Common myeloid progenitor, CD34-positive (primary cell): ENCODE data around the gene CACNA1D.

Experiments
- CTCF ChIA-PET: fragments of 350-600 bp; sonication (Branson Sonifier 250); formaldehyde crosslinking; loops from one replicate; lab custom pipeline; 2021; ENCODE audit warnings: antibody characterized with exemption; lab: Charles Lee
- POLR2A ChIA-PET: fragments of 350-600 bp; sonication (Branson Sonifier 250); formaldehyde crosslinking; loops from one replicate; lab custom pipeline; 2021; ENCODE audit warnings: antibody characterized with exemption; lab: Charles Lee
- DNase-seq, 3 donors: peaks; one replicate each; pipeline versions ENCODE4 v3.0.0 to v3.0.0-alpha.2; 2013
- H3K27ac ChIP-seq, 2 experiments: 1 replicate in 1 of 2; 2 replicates in 1 of 2; pipeline ENCODE4 v1.7.0; 2013; ENCODE audit warnings: inconsistent platforms in 2 of 2, low read length in 2 of 2, mild to moderate bottlenecking in 2 of 2, low read depth in 1 of 2, moderate library complexity in 1 of 2; ENCODE audit not compliant: severe bottlenecking in 2 of 2, insufficient read depth in 1 of 2, poor library complexity in 1 of 2
- H3K27me3 ChIP-seq, 5 experiments: replicated peaks in 2 of 5; 1 replicate in 3 of 5; 2 replicates in 2 of 5; pipeline versions ENCODE4 v1.6.1 to v1.7.0; 2013; ENCODE audit warnings: low read length in 4 of 5, mild to moderate bottlenecking in 2 of 5, moderate library complexity in 2 of 5, inconsistent platforms in 1 of 5; ENCODE audit not compliant: insufficient read depth in 5 of 5, control insufficient read depth in 4 of 5
- H3K36me3 ChIP-seq, 4 experiments: 1 replicate in 2 of 4; 2 replicates in 2 of 4; pipeline versions ENCODE4 v1.6.1 to v1.7.0; 2013; ENCODE audit warnings: low read length in 3 of 4, control low read depth in 1 of 4, mild to moderate bottlenecking in 1 of 4; ENCODE audit not compliant: control insufficient read depth in 4 of 4, insufficient read depth in 4 of 4
- H3K4me1 ChIP-seq, 4 experiments: 1 replicate in 3 of 4; 2 replicates in 1 of 4; pipeline versions ENCODE4 v1.6.1 to v1.7.1; 2013; ENCODE audit warnings: low read length in 3 of 4, mild to moderate bottlenecking in 3 of 4, control low read depth in 1 of 4, inconsistent platforms in 1 of 4, moderate library complexity in 1 of 4; ENCODE audit not compliant: control insufficient read depth in 4 of 4, insufficient read depth in 4 of 4; ENCODE audit errors: control extremely low read depth in 1 of 4
- H3K4me3 ChIP-seq, 7 experiments: 1 replicate in 4 of 7; 2 replicates in 3 of 7; pipeline versions ENCODE4 v1.5.1 to v1.7.0; 2013; ENCODE audit warnings: mild to moderate bottlenecking in 7 of 7, low read length in 6 of 7, moderate library complexity in 6 of 7, inconsistent platforms in 2 of 7, low read depth in 2 of 7, control low read depth in 1 of 7; ENCODE audit not compliant: insufficient read depth in 4 of 7, control insufficient read depth in 1 of 7; ENCODE audit errors: extremely low read depth in 1 of 7
- H3K9me3 ChIP-seq, 5 experiments: 1 replicate in 4 of 5; 2 replicates in 1 of 5; pipeline versions ENCODE4 v1.6.1 to v1.7.1; 2013; ENCODE audit warnings: low read length in 4 of 5, mild to moderate bottlenecking in 2 of 5, inconsistent platforms in 1 of 5, low read depth in 1 of 5, moderate library complexity in 1 of 5; ENCODE audit not compliant: control insufficient read depth in 4 of 5, insufficient read depth in 2 of 5; ENCODE audit errors: control extremely low read depth in 1 of 5
- WGBS: methylation state at CpG from one replicate; pipeline ENCODE4 v1.1.5; 2013; ENCODE audit not compliant: insufficient coverage; 5-methylcytosine and 5-hydroxymethylcytosine counted together

CACNA1D gene

GRCh38 chr3:53705024-53705745 is 210.8 kb downstream of the CACNA1D start:
- Histone ChIP-seq H3K27ac (no peak overlapping the region), H3K4me3 (no peak overlapping the region), H3K36me3 (no peaks in the 10 kb centered on the region), H3K27me3 (peaks cover 0 to 19% (median 0%) of the 10 kb centered on the region in 5 experiments), H3K4me1 (peaks cover 4 to 43% (median 16%) of the 10 kb centered on the region in 4 experiments), H3K9me3 (no peaks in the 10 kb centered on the region)
- ChIA-PET CTCF (interaction anchor here (0.7 to 1.6 kb wide), 6 partner anchors 9 to 408 kb away, joined by 3 to 6 read pairs (median 3); no protein-coding TSS in a partner anchor), POLR2A (no interaction called here)
- DNase-seq: no peak
- 71% methylated on average over 10 of the region's 11 CpGs for WGBS

DNA sequence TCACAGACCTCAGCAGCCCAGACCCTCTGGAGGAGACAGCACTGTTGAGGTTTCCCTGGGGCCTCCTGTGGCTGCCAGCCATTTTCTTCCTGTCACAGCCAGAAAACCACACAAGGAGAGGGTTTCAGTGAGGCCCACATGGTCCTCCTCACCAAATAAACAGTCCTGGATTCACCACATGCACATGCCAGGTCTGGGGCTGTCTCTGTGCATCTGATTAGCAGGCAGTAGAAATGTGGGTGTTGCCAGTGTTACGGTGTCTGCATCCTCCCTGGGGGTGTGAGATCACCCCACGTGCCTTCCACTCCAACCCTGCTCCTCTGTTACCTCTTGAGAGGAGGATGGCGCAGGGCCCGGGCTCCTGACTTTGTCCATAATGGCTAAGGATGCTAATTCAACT is 211.4 kb downstream of the CACNA1D start:
- ChIA-PET CTCF (interaction anchor here (0.9 to 2.6 kb wide), 6 partner anchors 9 to 38 kb away, joined by 3 to 11 read pairs (median 4); no protein-coding TSS in a partner anchor), POLR2A (no interaction called here)
- Histone ChIP-seq H3K4me1 (peaks cover 4 to 43% (median 17%) of the 10 kb centered on the region in 4 experiments), H3K27me3 (peaks cover 0 to 19% (median 0%) of the 10 kb centered on the region in 5 experiments), H3K9me3 (no peaks in the 10 kb centered on the region), H3K36me3 (no peaks in the 10 kb centered on the region), H3K27ac (no peak overlapping the region), H3K4me3 (no peak overlapping the region)
- no CpG with 5 or more reads among the region's 4 CpGs for WGBS
- peak in 2 of 3 donors; percentile 65 to 70 for DNase-seq

DNA sequence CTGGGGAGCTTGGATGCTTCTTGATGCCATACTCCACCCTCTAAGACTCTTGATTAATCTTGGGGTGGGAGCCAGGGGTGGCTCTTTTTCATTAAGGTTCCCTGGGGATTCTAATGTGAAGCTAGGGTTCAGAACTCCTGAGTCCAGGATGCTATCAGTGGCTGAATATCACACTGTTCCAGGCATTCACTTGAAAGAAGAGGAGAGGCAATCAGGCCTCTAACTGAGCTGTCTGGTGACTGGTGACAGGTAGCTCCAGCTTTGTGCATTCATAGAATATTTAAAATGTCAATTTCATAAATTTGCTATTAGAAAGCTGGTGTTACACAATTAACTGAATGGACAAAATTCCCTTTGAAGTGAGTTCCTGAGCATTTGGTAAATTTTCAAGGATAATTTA is 212.8 kb downstream of the CACNA1D start:
- no peak for DNase-seq
- ChIA-PET CTCF (interaction anchor here (0.7 to 2.6 kb wide), 9 partner anchors 10 to 333 kb away, joined by 3 to 11 read pairs (median 5); no protein-coding TSS in a partner anchor), POLR2A (interaction anchor here (0.7 kb wide), 1 partner anchor 184 kb away, joined by 3 read pairs; the partner anchor contains the start of gene SELENOK)

GRCh38 chr3:53708001-53708621 is 213.7 kb downstream of the CACNA1D start:
- ChIA-PET CTCF (interaction anchor here (0.7 to 4.3 kb wide), 15 partner anchors 11 to 410 kb away, joined by 3 to 31 read pairs (median 6); no protein-coding TSS in a partner anchor), POLR2A (no interaction called here)
- H3K9me3 ChIP-seq: no peaks in the 10 kb centered on the region
- peaks cover 0 to 11% (median 0%) of the 10 kb centered on the region in 5 experiments for H3K27me3 ChIP-seq
- no peak overlapping the region for H3K27ac ChIP-seq
- H3K36me3 ChIP-seq: no peaks in the 10 kb centered on the region
- peaks cover 4 to 33% (median 17%) of the 10 kb centered on the region in 4 experiments for H3K4me1 ChIP-seq
- DNase-seq: no peak
- 100% methylated on average over 3 of the region's 4 CpGs for WGBS
- no peak overlapping the region for H3K4me3 ChIP-seq

More for the DNA sequence above, 212.8 kb downstream of the CACNA1D start:
- Histone ChIP-seq H3K27me3 (peaks cover 0 to 14% (median 0%) of the 10 kb centered on the region in 5 experiments), H3K27ac (no peak overlapping the region), H3K9me3 (no peaks in the 10 kb centered on the region), H3K4me1 (peaks cover 4 to 38% (median 17%) of the 10 kb centered on the region in 4 experiments), H3K4me3 (peak overlapping the region in 1 of 7 experiments; percentile 19), H3K36me3 (no peaks in the 10 kb centered on the region)

DNA sequence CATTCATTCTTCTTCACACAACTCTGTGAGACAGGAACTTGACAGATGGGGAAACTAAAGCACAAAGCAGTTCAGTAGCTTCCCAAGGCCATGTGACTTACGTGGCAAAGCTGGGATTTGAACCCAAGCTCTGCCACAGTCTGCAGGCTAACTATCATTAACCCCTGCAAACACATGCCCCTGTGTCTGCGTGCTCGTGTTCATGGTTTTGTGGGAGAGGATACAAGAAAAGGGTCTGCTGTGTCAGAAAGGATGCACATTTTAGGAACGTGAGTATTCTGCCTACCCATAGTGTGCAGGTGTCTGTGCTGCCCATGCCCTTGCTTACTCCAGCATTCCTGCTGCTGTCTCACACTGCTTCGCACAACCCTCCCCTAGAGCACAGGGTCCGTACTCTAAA is 214.8 kb downstream of the CACNA1D start:
- peaks cover 0 to 11% (median 0%) of the 10 kb centered on the region in 5 experiments for H3K27me3 ChIP-seq
- DNase-seq: no peak
- WGBS: 99% methylated on average over 6 of the region's 6 CpGs

GRCh38 chr3:53709860-53710674 is 215.7 kb downstream of the CACNA1D start:
- Histone ChIP-seq H3K27ac (no peak overlapping the region), H3K4me3 (no peak overlapping the region), H3K9me3 (no peaks in the 10 kb centered on the region), H3K27me3 (peaks cover 0 to 11% (median 0%) of the 10 kb centered on the region in 5 experiments), H3K4me1 (peaks cover 4 to 22% (median 16%) of the 10 kb centered on the region in 4 experiments), H3K36me3 (no peaks in the 10 kb centered on the region)
- ChIA-PET POLR2A (no interaction called here), CTCF (interaction anchor here (0.6 to 4.3 kb wide), 26 partner anchors 8 to 421 kb away, joined by 3 to 31 read pairs (median 5); no protein-coding TSS in a partner anchor)
- WGBS: 7% methylated on average over 8 of the region's 11 CpGs
- peak; percentile 75 to 86 (median 85) for DNase-seq

More for the DNA sequence above, 214.8 kb downstream of the CACNA1D start:
- ChIA-PET CTCF (interaction anchor here (0.7 to 4.3 kb wide), 19 partner anchors 8 to 420 kb away, joined by 3 to 31 read pairs (median 6); no protein-coding TSS in a partner anchor), POLR2A (no interaction called here)
- peaks cover 4 to 29% (median 17%) of the 10 kb centered on the region in 4 experiments for H3K4me1 ChIP-seq
- H3K27ac ChIP-seq: no peak overlapping the region
- no peaks in the 10 kb centered on the region for H3K36me3 ChIP-seq
- H3K9me3 ChIP-seq: no peaks in the 10 kb centered on the region
- no peak overlapping the region for H3K4me3 ChIP-seq
